CD4-positive, alpha-beta T cell treated with Interleukin-4 for 4 hours (primary cell): ENCODE data around the gene RELN.

Experiments
- DNase-seq: peaks from one replicate; pipeline ENCODE4 v3.0.0-alpha.2; 2020

Gene RELN

DNA sequence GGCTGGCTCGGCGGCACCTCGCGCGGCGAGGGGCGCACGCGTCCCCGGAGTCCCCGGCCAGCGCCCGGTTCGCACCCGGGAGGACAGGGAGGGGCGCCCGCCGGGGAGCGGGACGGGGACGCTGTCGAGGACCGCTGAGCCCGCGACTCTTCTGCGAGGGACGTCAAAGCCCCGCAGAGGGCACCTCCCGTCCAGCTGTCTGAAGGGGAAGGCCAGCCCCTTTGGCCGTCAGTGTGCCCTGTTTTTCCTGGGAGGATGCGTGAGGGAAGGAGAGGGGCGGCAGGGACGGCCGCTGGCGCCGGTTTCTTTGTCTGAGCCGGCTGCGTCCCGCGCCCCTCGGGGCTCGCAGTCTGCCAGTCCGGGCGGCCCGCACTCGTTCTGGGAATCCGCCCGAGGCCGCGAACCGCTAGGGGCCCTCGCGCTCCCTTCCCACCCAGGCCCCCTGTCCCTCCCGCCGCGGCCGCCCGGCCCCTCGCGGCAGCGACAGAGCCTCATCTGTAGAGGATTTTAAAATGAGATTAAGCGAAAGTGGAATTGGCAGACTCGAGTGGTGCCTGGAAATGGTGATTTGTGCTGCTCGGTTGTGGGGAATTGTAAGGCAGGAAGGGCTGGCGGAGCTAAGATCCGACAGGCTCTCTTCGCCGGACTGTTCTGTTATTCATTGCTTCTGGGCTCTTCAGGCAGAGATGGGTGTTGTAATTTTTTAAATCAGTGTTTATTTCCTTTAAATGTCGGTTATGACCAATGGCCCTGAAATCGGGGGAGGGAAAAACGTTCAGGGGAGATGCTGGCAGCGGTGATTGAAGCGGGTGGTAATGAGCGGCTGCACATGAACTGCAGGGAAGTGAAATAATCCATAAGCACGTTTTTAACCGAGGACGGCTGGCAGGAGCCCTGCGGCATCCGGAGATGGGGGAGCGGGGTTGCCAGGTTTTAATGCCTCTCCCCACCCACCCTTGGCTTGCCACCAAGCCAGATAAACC is 618 bp upstream of the RELN start:
- no peak for DNase-seq

DNA sequence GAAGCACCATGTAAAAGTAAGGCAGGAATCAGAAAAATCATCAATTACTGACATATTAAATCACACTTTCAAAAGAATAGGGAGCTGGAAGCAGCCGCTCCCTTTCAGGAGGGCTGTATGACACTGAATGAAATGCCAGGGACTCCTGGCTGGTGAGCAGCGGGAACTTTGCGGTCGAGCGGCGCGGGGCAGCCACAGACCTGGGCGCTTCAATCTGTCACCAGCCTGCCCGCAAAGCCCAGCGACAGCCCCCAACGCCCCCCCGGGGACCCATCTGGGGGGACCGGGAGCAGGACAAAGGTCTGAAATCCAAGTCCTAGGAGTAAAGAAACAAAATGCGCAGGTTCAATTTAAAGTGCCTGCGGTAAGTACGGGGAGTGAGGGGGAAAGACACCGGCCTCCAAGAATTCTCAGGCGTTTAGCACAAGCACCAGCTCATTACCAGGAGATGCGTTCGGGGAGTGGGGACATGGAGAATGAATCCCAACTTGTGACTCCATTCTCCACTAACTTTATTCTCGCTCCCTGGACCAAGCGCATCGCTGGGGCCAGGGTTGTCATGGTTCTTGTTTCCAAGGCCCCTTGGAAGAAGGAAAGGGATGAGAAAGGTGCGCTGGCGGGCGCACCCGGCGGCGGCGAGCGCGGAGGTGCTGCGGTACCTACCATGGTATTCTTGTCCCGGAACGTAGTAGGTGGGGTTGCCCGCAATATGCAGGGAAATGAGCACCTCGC is 824 bp downstream of the RELN start:
- DNase-seq = no peak

DNA sequence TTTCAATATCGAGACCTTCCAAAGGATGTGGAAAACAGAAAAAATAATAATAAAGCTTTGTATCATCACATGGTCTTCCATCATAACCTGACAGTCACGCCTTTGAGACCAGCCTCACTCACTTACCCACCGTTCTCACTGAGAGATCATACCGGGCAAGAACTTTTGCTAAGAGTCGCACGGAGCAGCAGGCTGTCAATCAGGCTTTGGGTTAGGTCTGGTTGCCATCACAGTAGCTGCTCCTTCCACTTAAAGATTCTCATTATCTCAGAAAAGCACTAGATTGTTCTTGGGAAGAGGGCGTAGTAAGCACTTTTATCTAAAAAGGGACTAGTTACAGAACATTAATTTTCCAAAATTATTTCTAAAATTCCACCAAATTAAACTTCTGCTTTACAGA is 2.0 kb downstream of the RELN start:
- no peak for DNase-seq

DNA sequence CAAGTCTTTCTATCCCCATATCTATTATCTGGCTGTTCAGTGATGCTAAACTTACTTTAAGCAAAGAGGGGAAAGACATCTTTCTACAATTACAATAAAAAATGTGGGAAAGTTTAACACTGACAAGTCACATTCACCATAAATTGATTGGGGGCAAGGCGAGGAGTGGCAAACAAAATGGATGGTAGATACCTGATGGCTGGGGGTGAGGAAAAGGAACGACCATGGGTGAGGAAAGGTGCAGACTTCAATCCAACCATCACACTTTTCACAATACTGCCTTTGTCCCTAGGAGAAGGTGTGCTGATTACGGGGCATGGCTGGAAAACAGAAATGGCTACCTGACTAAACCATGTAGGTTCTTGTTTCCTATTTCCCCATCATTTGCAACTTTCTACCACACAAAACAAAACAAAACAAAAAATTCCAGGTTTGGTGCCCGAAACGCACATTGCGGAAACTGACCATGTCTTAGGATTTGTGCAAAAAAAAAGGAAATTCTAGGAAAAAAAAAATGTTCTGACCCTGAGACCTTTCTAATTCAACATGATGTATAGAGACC is 3.8 kb downstream of the RELN start:
- DNase-seq = no peak

- no peak for DNase-seq
Observed at GRCh38 chr7:103984050-103984449, 5.4 kb downstream of the RELN start.

DNA sequence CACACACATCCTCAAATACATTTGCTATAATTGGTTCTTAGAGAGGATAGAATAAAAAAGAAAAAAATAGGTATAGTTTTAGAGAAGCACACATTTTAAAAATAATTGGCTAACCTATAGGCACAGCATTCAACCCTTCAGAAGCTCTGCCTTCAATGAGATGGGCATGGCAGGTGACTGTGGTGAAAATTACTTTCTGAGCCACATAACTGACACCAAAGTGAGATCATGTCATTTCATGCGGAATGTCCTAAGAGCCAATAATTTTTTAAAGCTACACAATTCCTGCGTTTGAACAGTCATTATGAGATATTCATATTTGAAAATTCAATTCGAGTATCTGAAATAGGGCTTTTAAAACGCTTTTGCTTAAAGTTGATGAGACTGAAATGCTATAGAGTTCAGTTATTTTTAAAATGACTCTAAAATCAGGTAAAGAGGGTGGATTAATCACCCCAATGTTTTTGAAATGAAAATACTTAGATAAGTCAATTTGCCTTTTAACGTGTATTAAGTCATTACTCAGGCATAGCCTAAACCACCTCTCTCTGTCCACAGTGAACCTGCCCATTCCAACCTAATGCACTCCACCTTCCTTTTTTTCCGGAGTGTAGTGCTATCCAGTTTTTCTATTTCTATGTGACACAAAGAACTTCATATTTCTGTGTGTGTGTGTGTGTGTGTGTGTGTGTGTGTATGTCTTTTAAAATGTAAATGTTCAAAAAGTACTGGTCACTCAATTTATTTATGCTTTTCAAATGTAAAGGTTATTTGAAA is 6.1 kb downstream of the RELN start:
- DNase-seq = no peak

- DNase-seq = no peak
Observed at GRCh38 chr7:103981003-103981423, 8.4 kb downstream of the RELN start.

DNA sequence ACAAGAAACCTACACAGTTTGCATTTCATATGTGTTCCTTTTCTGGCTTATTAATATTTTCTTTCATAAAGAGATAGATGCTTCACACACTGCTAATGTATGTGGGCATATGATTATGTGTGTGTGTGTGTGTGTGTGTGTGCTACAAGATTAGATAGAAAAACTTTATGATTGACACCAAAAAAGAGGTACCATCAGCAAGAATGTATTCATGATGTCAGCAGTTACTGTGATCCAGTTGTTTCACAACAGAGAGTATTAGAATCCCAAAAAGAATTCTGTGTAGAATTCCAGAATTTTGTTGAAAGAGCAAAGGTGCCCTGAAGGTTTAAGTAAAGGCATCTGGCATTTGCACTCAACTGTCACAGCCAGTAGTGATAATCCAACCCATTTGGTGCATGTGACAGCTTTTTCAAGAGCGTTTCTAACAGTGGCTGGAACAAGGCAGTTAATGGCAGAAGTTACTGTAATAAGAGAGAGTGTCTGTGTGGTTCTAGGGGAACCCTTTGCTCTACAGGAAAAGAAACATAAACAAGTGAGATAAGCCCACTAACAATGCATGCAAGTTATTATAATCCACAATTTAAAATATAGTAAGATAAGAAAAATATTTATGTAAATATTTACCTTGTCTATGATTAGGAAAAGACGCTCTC is 16.6 kb downstream of the RELN start:
- DNase-seq = no peak

DNA sequence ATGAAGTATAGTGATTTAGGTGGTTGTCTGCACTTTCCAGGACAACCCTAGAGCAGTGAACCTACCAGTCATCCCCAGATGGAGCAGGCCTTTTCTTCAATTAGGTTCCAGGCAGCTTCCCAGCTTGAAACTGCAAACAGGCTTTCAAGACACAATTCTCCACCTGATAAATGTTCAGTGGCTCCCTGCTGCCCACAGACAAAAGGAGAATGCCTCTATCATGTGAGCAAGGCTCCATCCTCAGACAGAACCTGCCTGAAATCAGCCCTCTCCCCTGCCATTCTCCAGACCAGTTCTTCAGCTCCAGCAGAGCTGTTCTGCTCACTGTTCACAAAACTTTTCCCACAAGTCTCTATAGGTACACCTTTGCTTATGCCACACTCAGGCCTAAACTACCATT is 22.1 kb downstream of the RELN start:
- no peak for DNase-seq

GRCh38 chr7:103966593-103967277 is 22.7 kb downstream of the RELN start:
- no peak for DNase-seq

- no peak for DNase-seq
Observed at GRCh38 chr7:103964269-103964668, 25.2 kb downstream of the RELN start.

DNA sequence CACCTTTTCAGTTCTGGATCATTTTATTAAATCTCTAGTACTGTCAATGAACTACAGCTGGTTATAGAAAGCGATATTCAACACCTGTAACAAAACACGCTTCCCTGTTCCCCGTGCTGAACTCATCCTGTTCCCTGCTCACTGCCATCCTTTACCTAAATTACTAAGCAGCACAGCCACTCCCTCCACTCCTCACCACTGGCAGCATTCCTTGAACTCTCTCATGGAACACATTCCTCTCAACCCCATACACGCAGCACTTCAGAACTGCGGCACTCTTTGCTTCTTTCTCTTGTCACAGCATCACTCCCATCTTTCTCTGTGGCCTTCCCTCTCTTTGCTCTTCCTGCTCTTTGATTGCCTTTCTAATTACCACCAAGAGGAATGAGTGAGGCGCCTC is 27.4 kb downstream of the RELN start:
- DNase-seq = no peak

GRCh38 chr7:103958284-103958818 is 31.1 kb downstream of the RELN start:
- DNase-seq = no peak

DNA sequence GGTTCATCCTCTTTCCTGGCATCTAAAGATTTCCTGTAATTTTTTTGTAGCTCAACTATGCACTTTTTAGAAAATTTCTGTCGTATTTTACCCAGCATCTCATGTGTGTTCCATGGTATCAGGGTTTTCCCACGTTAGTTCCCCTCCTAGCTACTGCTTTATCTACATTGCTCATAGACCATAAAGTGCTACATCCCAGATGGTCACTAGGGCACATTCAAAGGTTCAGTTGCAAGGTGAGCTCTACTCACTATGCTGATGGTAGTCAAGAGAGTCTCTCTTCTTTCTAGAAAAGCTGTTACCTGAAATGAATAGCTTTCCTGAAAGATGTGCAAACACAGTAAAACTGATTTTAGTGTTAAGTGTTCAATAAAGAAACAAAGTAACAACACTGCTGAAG is 33.5 kb downstream of the RELN start:
- DNase-seq = no peak

DNA sequence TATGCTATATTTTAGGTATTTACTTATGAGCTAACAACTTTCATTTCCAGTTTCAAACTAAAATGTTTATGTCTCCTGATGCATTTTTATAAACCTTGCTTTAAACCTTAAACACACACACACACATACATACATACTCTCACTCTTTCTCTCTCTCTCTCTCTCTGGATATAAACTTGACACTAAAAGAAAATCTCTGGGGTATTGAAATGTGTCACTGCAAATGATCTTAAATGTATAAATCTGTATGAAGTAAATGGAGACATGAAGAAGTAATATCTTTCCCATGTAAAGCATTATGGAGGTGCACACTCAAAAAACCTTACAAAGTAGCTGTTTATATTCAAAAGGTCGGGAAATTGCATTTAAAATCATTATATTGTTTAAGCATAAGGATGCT is 37.0 kb downstream of the RELN start:
- DNase-seq = no peak

DNA sequence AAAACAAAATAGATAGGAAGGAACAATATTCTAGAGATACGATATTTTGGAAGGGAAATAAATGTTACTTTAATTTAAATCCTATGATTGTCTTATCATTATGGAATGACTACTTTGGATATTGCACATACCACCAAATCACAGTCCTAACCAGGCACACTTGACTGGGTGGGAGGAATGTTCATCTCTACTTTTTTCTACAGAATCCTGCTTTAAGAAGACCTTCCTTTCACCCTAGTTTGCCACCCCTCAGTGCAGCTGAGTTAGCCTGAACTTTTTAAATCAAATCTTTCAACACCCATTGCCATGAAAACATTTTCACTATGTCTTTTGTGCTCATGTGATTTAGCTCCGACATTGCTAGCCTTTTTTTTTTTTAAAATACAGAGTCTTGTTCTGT is 38.1 kb downstream of the RELN start:
- no peak for DNase-seq

DNA sequence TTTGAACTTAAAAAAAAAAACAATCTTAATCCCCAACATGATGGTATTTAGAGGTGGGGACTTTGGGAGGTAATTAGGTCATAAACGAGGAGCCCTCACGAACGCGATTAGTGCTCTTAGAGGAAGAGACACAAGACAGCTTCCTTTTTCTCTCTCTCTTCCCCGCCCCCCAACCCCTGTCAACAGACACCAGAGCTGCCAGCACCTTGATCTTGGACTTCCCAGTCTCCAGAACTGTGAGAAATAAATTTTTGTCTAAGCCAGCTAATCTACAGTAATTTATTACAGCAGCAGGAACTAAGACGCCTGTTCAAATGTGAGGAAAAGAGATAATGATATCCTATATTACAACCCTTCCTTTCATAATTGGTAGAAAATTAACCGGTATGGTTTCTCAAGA is 40.1 kb downstream of the RELN start:
- no peak for DNase-seq

DNA sequence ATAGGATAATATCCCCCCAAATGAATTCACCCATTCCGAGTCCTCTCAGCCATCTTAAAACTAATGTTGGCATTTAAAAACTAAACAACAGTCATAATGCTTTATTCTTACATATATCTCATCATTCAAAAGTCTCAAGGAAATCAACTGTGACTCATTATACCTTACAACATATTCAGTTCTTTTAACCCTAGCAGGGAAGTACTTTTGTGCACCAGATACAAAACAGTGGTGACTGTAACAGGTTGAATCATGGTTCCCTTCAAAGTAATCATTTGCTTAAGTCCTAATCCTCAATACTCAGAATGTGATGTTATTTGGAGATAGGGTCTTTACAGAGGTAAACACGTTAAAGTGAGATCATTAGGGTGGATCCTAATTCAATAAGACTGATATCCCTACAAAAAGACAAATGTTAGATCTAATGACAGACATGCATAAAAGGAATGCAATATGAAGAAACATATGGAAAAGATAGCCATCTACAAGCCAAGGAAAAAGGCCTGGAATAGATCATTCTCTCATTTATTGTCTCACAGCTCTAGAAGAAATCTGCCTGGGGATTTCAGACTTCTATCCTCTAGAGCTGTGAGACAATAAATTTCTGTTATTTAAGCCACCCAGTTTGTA is 42.3 kb downstream of the RELN start:
- DNase-seq = no peak

DNA sequence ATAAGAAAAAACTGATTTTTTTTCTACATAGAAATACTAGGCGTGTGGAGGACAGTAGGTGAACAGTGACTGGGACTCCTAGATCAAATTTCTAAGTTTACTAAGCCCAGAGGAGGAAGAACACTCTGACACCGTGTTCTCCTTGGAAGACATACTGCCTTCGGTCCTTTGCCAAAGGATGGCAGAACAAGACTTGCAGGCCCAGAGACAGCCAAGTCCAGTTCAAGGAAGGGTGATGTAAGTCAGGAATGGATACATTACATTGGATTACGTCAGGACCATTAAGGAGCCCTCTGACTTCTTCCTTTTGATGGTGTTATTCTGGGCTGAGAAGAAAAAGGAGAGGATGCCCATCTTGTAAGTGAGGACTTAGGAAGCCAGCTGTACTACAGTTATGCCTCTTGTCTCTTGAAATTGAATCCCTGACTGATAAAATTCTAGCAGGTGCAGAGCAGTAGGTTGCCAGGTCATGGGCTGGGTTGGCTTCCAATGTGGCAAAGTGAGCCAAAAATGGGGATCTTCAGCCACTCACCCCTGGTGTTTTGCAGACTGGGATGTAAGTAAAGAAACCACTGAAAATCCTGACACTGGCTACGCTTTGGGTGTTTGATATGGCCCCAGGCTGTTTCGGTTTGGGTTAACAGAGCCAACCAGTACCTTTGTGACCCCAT is 45.1 kb downstream of the RELN start:
- no peak for DNase-seq

GRCh38 chr7:103941976-103942375 is 47.5 kb downstream of the RELN start:
- no peak for DNase-seq
